Glutamatergic neuron (in vitro differentiated cells): ENCODE results near the gene SDR39U1. TPM values are rescaled to one million over a fixed set of nuclear protein-coding genes. Genes with fewer than 3 reads are reported as not detected.

Experiments used
- DNase-seq: peaks from one replicate; pipeline ENCODE4 v3.0.0; 2022
- H3K27ac Mint-ChIP-seq: one replicate; pipeline ENCODE4 v1.8.0; 2020; ENCODE audit warnings: mild to moderate bottlenecking, mixed read lengths, inconsistent platforms; ENCODE audit not compliant: unreplicated experiment
- H3K27me3 Mint-ChIP-seq: one replicate; pipeline ENCODE4 v1.8.0; 2020; ENCODE audit warnings: mild to moderate bottlenecking, moderate library complexity, mixed read lengths, inconsistent platforms; ENCODE audit not compliant: unreplicated experiment
- H3K36me3 Mint-ChIP-seq: one replicate; pipeline ENCODE4 v1.8.0; 2020; ENCODE audit warnings: mild to moderate bottlenecking, mixed read lengths, inconsistent platforms; ENCODE audit not compliant: unreplicated experiment
- H3K4me1 Mint-ChIP-seq: one replicate; pipeline ENCODE4 v1.8.0; 2020; ENCODE audit warnings: mild to moderate bottlenecking, low read depth, mixed read lengths, inconsistent platforms; ENCODE audit not compliant: unreplicated experiment
- H3K4me3 Mint-ChIP-seq: one replicate; pipeline ENCODE4 v1.8.0; 2020; ENCODE audit warnings: mild to moderate bottlenecking, mixed read lengths, inconsistent platforms; ENCODE audit not compliant: unreplicated experiment
- H3K9me3 Mint-ChIP-seq: one replicate; pipeline ENCODE4 v1.8.0; 2020; ENCODE audit warnings: mild to moderate bottlenecking, moderate library complexity, mixed read lengths, inconsistent platforms; ENCODE audit not compliant: unreplicated experiment
- total RNA-seq: library from RNA; stranded (reverse); fragmentation: NEBNext Ultra II Directional; extraction: Animal tissue kit (Norgen Biotek cat#: 25700); gene quantifications from one replicate; pipeline ENCODE4 v1.2.1, GENCODE V29; 2021; ENCODE audit not compliant: unreplicated experiment
- TF ChIP-seq, protein P1 (sequence below): fragments of 200-600 bp; sonication (generic); IDR thresholded peaks from one replicate; pipeline ENCODE4 v1.5.0; 2021; ENCODE audit not compliant: partially characterized antibody, unreplicated experiment

Gene SDR39U1
- total RNA-seq, 1 donor from 2014 or later = 70.4 TPM

DNA sequence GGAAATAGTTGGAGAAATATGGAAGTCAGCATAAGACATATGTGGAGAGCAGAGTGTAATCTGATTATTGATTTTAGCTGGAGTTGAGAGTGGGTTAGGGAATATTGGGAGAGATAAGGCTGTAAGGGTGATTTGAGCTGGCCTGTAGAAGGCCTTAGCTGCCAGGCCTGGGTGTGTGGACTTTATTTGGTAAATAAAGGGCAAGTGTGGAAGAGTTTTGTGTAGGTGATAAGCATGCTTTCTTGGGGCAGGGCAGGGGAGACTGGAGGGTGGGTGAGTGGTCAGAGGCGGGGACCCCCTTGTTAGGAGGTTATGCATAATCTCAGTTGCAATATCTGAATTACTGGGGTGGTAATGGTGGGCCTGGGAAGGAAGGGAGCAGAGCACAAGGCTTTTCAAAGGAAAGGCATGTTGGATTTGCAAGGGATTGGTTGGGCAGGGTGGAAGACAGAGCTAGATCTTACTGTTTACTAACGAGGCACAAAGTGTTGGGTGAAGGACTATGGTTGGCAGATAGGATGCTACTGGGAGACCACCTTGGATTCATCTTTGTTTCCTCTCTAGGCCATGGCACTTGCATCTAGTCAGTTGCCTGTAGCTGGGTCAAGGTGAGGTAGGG lies 7.3 kb downstream of the SDR39U1 start:
- Mint-ChIP-seq H3K36me3 (no peaks in the 10 kb centered on the region), H3K27ac (no peak overlapping the region), H3K27me3 (peaks cover 4% of the 10 kb centered on the region), H3K4me3 (no peak overlapping the region), H3K4me1 (peaks cover 3% of the 10 kb centered on the region), H3K9me3 (peaks cover 4% of the 10 kb centered on the region)
- DNase-seq = no peak
- TF ChIP-seq, protein P1, sequence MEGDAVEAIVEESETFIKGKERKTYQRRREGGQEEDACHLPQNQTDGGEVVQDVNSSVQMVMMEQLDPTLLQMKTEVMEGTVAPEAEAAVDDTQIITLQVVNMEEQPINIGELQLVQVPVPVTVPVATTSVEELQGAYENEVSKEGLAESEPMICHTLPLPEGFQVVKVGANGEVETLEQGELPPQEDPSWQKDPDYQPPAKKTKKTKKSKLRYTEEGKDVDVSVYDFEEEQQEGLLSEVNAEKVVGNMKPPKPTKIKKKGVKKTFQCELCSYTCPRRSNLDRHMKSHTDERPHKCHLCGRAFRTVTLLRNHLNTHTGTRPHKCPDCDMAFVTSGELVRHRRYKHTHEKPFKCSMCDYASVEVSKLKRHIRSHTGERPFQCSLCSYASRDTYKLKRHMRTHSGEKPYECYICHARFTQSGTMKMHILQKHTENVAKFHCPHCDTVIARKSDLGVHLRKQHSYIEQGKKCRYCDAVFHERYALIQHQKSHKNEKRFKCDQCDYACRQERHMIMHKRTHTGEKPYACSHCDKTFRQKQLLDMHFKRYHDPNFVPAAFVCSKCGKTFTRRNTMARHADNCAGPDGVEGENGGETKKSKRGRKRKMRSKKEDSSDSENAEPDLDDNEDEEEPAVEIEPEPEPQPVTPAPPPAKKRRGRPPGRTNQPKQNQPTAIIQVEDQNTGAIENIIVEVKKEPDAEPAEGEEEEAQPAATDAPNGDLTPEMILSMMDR = no peak

DNA sequence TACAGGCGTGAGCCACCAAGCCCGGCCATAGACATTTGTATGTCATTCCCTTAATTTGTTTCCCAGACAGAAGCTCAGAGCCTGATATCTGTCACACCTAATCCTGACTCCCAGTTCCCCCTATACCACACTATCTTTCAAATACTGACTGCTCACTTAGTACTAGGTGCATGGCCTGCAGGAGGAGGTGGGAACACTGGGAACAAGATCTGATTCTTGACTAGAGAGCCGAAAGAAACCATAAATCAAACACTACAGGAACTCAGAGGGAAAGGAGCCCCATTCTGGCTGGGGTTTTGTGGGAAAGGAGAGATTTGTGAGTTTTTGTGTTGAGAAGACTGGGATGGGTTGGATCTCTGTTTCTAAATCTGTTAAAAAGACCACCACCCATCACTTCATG lies 7.9 kb downstream of the SDR39U1 start:
- Mint-ChIP-seq H3K27me3 (peaks cover 4% of the 10 kb centered on the region), H3K9me3 (peaks cover 4% of the 10 kb centered on the region), H3K27ac (no peak overlapping the region), H3K36me3 (no peaks in the 10 kb centered on the region), H3K4me1 (peaks cover 3% of the 10 kb centered on the region), H3K4me3 (no peak overlapping the region)
- TF ChIP-seq, protein P1 = no peak
- DNase-seq = no peak

DNA sequence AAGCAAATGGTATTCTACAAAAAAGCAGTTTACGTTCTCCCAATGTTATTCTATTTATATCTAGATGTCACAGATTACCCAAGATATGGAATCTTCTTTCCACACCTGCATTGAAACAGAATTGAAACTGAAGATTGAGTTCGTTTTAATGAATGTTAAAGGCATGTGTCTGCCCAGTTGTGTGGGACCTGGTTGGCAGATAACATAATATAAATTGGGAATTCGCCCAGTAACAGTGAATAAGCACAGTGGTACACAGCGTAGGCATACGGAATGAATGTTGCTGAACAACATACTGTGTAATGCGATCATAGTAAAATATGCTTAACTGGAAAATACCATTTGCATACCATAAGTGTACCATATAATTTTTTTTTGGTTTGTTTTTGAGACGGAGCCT lies 8.5 kb downstream of the SDR39U1 start:
- no peak overlapping the region for H3K4me3 Mint-ChIP-seq
- H3K4me1 Mint-ChIP-seq = peaks cover 3% of the 10 kb centered on the region
- no peaks in the 10 kb centered on the region for H3K36me3 Mint-ChIP-seq
- no peak for DNase-seq
- H3K9me3 Mint-ChIP-seq = peaks cover 4% of the 10 kb centered on the region
- no peak overlapping the region for H3K27ac Mint-ChIP-seq
- TF ChIP-seq, protein P1 = no peak
- peaks cover 2% of the 10 kb centered on the region for H3K27me3 Mint-ChIP-seq

DNA sequence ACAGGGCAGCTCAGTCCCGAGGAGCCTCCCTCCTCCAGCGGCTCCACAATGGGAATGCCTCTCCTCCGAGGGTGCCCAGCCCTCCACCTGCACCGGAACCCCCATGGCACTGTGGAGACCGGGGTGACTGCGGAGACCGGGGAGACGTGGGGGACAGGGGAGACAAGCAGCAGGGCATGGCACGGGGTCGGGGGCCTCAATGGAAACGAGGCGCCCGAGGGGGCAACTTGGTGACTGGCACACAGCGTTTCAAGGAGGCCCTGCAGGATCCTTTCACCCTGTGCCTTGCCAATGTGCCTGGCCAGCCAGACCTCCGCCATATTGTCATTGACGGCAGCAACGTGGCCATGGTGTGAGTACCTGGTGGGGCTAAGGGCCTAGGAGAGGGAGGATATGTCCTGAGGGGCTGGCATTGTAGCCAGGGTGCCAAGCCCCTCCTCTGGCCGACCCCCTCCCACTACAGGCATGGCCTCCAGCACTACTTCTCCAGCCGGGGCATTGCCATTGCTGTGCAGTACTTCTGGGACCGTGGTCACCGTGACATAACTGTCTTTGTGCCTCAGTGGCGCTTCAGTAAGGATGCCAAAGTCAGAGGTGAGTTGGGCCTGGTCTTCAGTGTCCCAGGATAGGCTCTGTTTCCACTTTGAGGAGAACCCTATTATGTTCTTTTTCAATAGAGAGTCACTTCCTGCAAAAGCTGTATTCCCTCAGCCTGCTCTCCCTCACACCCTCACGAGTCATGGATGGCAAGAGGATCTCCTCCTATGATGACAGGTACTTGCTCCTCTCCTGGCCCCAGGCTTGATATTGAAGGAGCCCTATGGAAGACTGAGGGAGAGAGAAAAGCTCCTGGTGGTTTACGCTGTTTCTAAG lies 10.1 kb downstream of the SDR39U1 start:
- no peak for DNase-seq
- no peaks in the 10 kb centered on the region for H3K9me3 Mint-ChIP-seq
- no peaks in the 10 kb centered on the region for H3K36me3 Mint-ChIP-seq
- peaks cover 2% of the 10 kb centered on the region for H3K27me3 Mint-ChIP-seq
- TF ChIP-seq, protein P1 = no peak
- H3K4me1 Mint-ChIP-seq = peaks cover 3% of the 10 kb centered on the region
- H3K4me3 Mint-ChIP-seq = no peak overlapping the region
- H3K27ac Mint-ChIP-seq = no peak overlapping the region

DNA sequence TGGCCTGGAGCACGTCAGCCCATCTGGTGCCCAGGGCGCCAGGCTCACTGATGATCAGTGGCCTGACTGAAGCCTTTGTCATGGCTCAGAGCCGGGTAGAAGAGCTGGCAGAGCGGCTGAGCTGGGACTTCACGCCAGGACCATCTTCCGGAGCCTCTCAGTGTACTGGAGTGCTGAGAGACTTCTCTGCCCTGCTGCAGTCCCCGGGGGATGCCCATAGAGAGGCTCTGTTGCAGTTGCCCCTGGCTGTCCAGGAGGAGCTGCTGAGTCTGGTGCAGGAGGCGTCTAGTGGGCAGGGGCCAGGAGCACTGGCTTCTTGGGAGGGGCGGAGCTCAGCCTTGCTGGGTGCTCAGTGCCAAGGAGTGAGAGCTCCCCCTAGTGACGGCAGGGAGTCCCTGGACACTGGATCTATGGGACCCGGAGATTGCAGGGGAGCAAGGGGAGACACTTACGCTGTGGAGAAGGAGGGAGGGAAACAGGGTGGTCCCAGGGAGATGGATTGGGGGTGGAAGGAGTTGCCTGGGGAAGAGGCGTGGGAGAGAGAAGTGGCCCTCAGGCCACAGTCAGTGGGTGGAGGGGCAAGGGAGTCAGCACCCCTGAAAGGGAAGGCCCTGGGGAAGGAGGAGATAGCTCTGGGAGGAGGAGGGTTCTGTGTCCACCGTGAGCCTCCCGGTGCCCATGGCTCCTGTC lies 10.9 kb downstream of the SDR39U1 start:
- peak; percentile 93 for DNase-seq
- no peaks in the 10 kb centered on the region for H3K9me3 Mint-ChIP-seq
- peak overlapping the region; percentile 6 for H3K4me3 Mint-ChIP-seq
- no peak overlapping the region for H3K27ac Mint-ChIP-seq
- H3K27me3 Mint-ChIP-seq = peaks cover 2% of the 10 kb centered on the region
- no peaks in the 10 kb centered on the region for H3K36me3 Mint-ChIP-seq
- peaks cover 2% of the 10 kb centered on the region for H3K4me1 Mint-ChIP-seq
- TF ChIP-seq, protein P1 = peak; percentile 88
